HepG2 (cell line): ENCODE results near the gene FBXO24. TPM values are rescaled to one million over a fixed set of nuclear protein-coding genes. Genes with fewer than 3 reads are reported as not detected.

Experiments used
- ATAC-seq: fragments of 200-7000 bp; cut with Tn5 transposase; 3 replicates; pipeline ENCODE4 v1.9.1; 2020; ENCODE audit warnings: mild to moderate bottlenecking, moderate library complexity
- BruUV-seq: library from RNA; stranded (reverse); fragments of 400-500 nt; replicated peaks from 2 replicates; lab custom pipeline; 2021; lab: Mats Ljungman, UMichigan
- CTCF ChIA-PET: fragments of 300-600 bp; formaldehyde crosslinking; extraction: SDS; loops from one replicate; lab custom pipeline; 2021; ENCODE audit warnings: low total read pairs, inconsistent platforms, low intra/inter-chr PET ratio; lab: Yijun Ruan, JAX
- POLR2A ChIA-PET: fragments of 350-600 bp; sonication (Branson Sonifier 250); formaldehyde crosslinking; loops from one replicate; lab custom pipeline; 2020; ENCODE audit warnings: antibody characterized with exemption, inconsistent platforms; lab: Yijun Ruan, JAX
- DNase-seq: peaks from one replicate; pipeline ENCODE4 v3.0.0-alpha.2; 2015; ENCODE audit warnings: low spot score
- FAIRE-seq: peaks from 3 replicates; lab custom pipeline; 2011; peaks lifted over from hg19 to GRCh38; lab: Jason Lieb, UNC
- H2AFZ ChIP-seq: one replicate; pipeline ENCODE4 v1.6.1; 2011; ENCODE audit warnings: low read length, inconsistent platforms
- H3K27ac ChIP-seq: fragments of 300-600 bp; 3 replicates; pipeline ENCODE4 v1.8.0; 2011; ENCODE audit warnings: mixed run types, mild to moderate bottlenecking, mixed read lengths, low read length, inconsistent platforms; ENCODE audit not compliant: insufficient read depth; ENCODE audit errors: extremely low read length
- H3K27me3 ChIP-seq, 2 experiments: fragments of 200-600 bp in 1 of 2; 2 replicates in 1 of 2; 3 replicates in 1 of 2; pipeline versions ENCODE4 v1.6.0 to v1.8.0; 2011; ENCODE audit warnings: low read length in 2 of 2, mild to moderate bottlenecking in 2 of 2, moderate library complexity in 2 of 2, inconsistent platforms in 1 of 2; ENCODE audit not compliant: insufficient read depth in 2 of 2, control insufficient read depth in 1 of 2
- H3K36me3 ChIP-seq, 2 experiments: fragments of 200-600 bp in 1 of 2; replicated peaks in 1 of 2; 2 replicates in 1 of 2; 3 replicates in 1 of 2; pipeline versions ENCODE4 v1.5.1 to v1.8.0; 2011; ENCODE audit warnings: low read length in 2 of 2, inconsistent platforms in 1 of 2; ENCODE audit not compliant: insufficient read depth in 2 of 2, control insufficient read depth in 1 of 2
- H3K4me1 ChIP-seq: 2 replicates; pipeline ENCODE4 v1.5.1; 2012; ENCODE audit warnings: low read length, inconsistent platforms; ENCODE audit not compliant: insufficient read depth
- H3K4me2 ChIP-seq: 2 replicates; pipeline ENCODE4 v1.6.0; 2011; ENCODE audit warnings: low read depth, low read length, inconsistent platforms
- H3K4me3 ChIP-seq, 3 experiments: fragments of 200-600 bp in 1 of 3; sonication (generic), shearing (Covaris generic) in 1 of 3; replicated peaks in 1 of 3; 2 replicates each; pipeline ENCODE4 v1.5.1; 2011 to 2016; ENCODE audit warnings: low read length in 3 of 3, inconsistent platforms in 2 of 3, low read depth in 2 of 3, mild to moderate bottlenecking in 2 of 3, control low read depth in 1 of 3, mixed read lengths in 1 of 3; ENCODE audit not compliant: insufficient read depth in 1 of 3
- H3K79me2 ChIP-seq: one replicate; pipeline ENCODE4 v1.6.1; 2011; ENCODE audit warnings: low read length, inconsistent platforms; ENCODE audit not compliant: insufficient read depth
- H3K9ac ChIP-seq: 2 replicates; pipeline ENCODE4 v1.6.0; 2011; ENCODE audit warnings: mild to moderate bottlenecking, low read depth, low read length, inconsistent platforms; ENCODE audit not compliant: insufficient read depth
- H3K9me3 ChIP-seq: 2 replicates; pipeline ENCODE4 v1.5.1; 2012; ENCODE audit warnings: mild to moderate bottlenecking, low read length
- H4K20me1 ChIP-seq: 2 replicates; pipeline ENCODE4 v1.6.0; 2011; ENCODE audit warnings: inconsistent platforms, mild to moderate bottlenecking, low read length, moderate library complexity; ENCODE audit not compliant: insufficient read depth
- AGO1 ChIP-seq: fragments of 200-400 bp; formaldehyde crosslinking; IDR thresholded peaks from 2 replicates; pipeline ENCODE4 v1.6.1; 2017; ENCODE audit warnings: mild to moderate bottlenecking, low read depth, low read length, moderate library complexity; ENCODE audit not compliant: poor library complexity, severe bottlenecking
- AGO2 ChIP-seq: fragments of 200-400 bp; formaldehyde crosslinking; optimal IDR thresholded peaks from 2 replicates; pipeline ENCODE3; 2017; ENCODE audit warnings: mild to moderate bottlenecking, low read depth, low read length, moderate library complexity
- AKAP8 ChIP-seq: sonication (generic); formaldehyde crosslinking; IDR thresholded peaks from 2 replicates; pipeline ENCODE4 v1.5.1; 2020; ENCODE audit warnings: mild to moderate bottlenecking, missing genetic modification reagents
- BHLHE40 ChIP-seq: IDR thresholded peaks from 2 replicates; pipeline ENCODE4 v1.6.1; 2011; ENCODE audit warnings: low read length, improper control_type of control experiment
- FIP1L1 ChIP-seq: fragments of 200-400 bp; formaldehyde crosslinking; IDR thresholded peaks from 2 replicates; pipeline ENCODE4 v1.6.1; 2018; ENCODE audit warnings: low read depth, mild to moderate bottlenecking, low read length, moderate library complexity, borderline replicate concordance; ENCODE audit not compliant: insufficient read depth
- FLYWCH1 ChIP-seq: sonication (generic); formaldehyde crosslinking; IDR thresholded peaks from 2 replicates; pipeline ENCODE4 v1.8.1; 2023; ENCODE audit warnings: mild to moderate bottlenecking, missing genetic modification reagents
- HNRNPLL ChIP-seq: fragments of 200-400 bp; formaldehyde crosslinking; IDR thresholded peaks from 2 replicates; pipeline ENCODE4 v1.6.1; 2017; ENCODE audit warnings: mild to moderate bottlenecking, low read depth, low read length; ENCODE audit not compliant: poor library complexity, severe bottlenecking
- MTA1 ChIP-seq: sonication (generic); formaldehyde crosslinking; IDR thresholded peaks from 2 replicates; pipeline ENCODE4 v1.4.0; 2020; ENCODE audit warnings: missing genetic modification reagents, mild to moderate bottlenecking, borderline replicate concordance
- NFATC3 ChIP-seq: sonication (generic); formaldehyde crosslinking; IDR thresholded peaks from 2 replicates; pipeline ENCODE4 v1.5.1; 2020; ENCODE audit warnings: mild to moderate bottlenecking, missing genetic modification reagents
- NPAS2 ChIP-seq: sonication (generic); formaldehyde crosslinking; IDR thresholded peaks from 2 replicates; pipeline ENCODE4 v1.8.0; 2022; ENCODE audit warnings: mild to moderate bottlenecking, missing genetic modification reagents, borderline replicate concordance
- NR2C2 ChIP-seq: sonication (generic); formaldehyde crosslinking; IDR thresholded peaks from 2 replicates; pipeline ENCODE4 v1.4.0; 2020; ENCODE audit warnings: missing genetic modification reagents, mild to moderate bottlenecking, moderate library complexity, borderline replicate concordance
- NR2F1 ChIP-seq, 2 experiments: fragments of 450-650 bp in 1 of 2; formaldehyde crosslinking in 1 of 2; IDR thresholded peaks; 2 replicates each; pipeline versions ENCODE4 v1.5.0 to v1.6.1; 2016 to 2020; ENCODE audit warnings: mild to moderate bottlenecking in 1 of 2, missing compliant biosample characterization in 1 of 2, missing genetic modification reagents in 1 of 2, moderate library complexity in 1 of 2
- POLR2A ChIP-seq, 2 experiments: IDR thresholded peaks; 2 replicates each; pipeline ENCODE4 v1.6.1; 2011; ENCODE audit warnings: low read depth in 2 of 2, low read length in 2 of 2, mild to moderate bottlenecking in 1 of 2, moderate library complexity in 1 of 2; ENCODE audit not compliant: insufficient read depth in 1 of 2
- POLR2AphosphoS2 ChIP-seq: IDR thresholded peaks from 2 replicates; pipeline ENCODE4 v1.6.1; 2011; ENCODE audit warnings: low read depth, low read length, improper control_type of control experiment
- POLR2G ChIP-seq: fragments of 200-400 bp; formaldehyde crosslinking; IDR thresholded peaks from 2 replicates; pipeline ENCODE4 v1.6.1; 2018; ENCODE audit warnings: mild to moderate bottlenecking, low read depth, low read length, moderate library complexity
- RAD21 ChIP-seq: fragments of 450-650 bp; formaldehyde crosslinking; IDR thresholded peaks from 2 replicates; pipeline ENCODE4 v1.5.0; 2020; ENCODE audit warnings: mild to moderate bottlenecking
- RBFOX2 ChIP-seq: fragments of 200-400 bp; formaldehyde crosslinking; IDR thresholded peaks from 2 replicates; pipeline ENCODE4 v1.6.1; 2017; ENCODE audit warnings: low read depth, mild to moderate bottlenecking, low read length
- RFXANK ChIP-seq: IDR thresholded peaks from 2 replicates; pipeline ENCODE4 v1.6.1; 2016
- SOX13 ChIP-seq, 3 experiments: fragments of 450-650 bp in 1 of 3; sonication (generic) in 1 of 3; formaldehyde crosslinking in 1 of 3; IDR thresholded peaks in 2 of 3; conservative IDR thresholded peaks in 1 of 3; 2 replicates each; pipeline versions ENCODE4 v1.5.0 to v1.6.1; 2016 to 2020; ENCODE audit warnings: antibody characterized with exemption in 1 of 3, mild to moderate bottlenecking in 1 of 3, missing compliant biosample characterization in 1 of 3, missing genetic modification reagents in 1 of 3, moderate library complexity in 1 of 3
- TAF15 ChIP-seq: fragments of 200-400 bp; formaldehyde crosslinking; IDR thresholded peaks from one replicate; pipeline ENCODE4 v1.6.1; 2018; ENCODE audit warnings: mild to moderate bottlenecking, low read depth, low read length; ENCODE audit not compliant: poor library complexity, severe bottlenecking
- TSC22D2 ChIP-seq: sonication (generic); formaldehyde crosslinking; IDR thresholded peaks from 2 replicates; pipeline ENCODE4 v1.5.1; 2020; ENCODE audit warnings: missing genetic modification reagents, mild to moderate bottlenecking, borderline replicate concordance
- ZBTB38 ChIP-seq: sonication (generic); formaldehyde crosslinking; IDR thresholded peaks from 2 replicates; pipeline ENCODE4 v1.5.1; 2020; ENCODE audit warnings: mild to moderate bottlenecking, missing genetic modification reagents
- ZFP90 ChIP-seq: sonication (generic); formaldehyde crosslinking; IDR thresholded peaks from 2 replicates; pipeline ENCODE4 v1.8.0; 2022; ENCODE audit warnings: missing genetic modification reagents, mild to moderate bottlenecking, inconsistent platforms, borderline replicate concordance
- ZNF253 ChIP-seq: sonication (generic); formaldehyde crosslinking; IDR thresholded peaks from 2 replicates; pipeline ENCODE4 v1.8.0; 2022; ENCODE audit warnings: mild to moderate bottlenecking, missing genetic modification reagents, borderline replicate concordance
- ZNF629 ChIP-seq: sonication (generic); formaldehyde crosslinking; conservative IDR thresholded peaks from 2 replicates; pipeline ENCODE4 v1.5.0; 2020; ENCODE audit warnings: missing genetic modification reagents
- ZNF660 ChIP-seq: sonication (generic); formaldehyde crosslinking; IDR thresholded peaks from 2 replicates; pipeline ENCODE4 v1.5.1; 2020; ENCODE audit warnings: mild to moderate bottlenecking, low read depth, missing genetic modification reagents, borderline replicate concordance
- ZNF749 ChIP-seq: sonication (generic); formaldehyde crosslinking; IDR thresholded peaks from 2 replicates; pipeline ENCODE4 v1.8.0; 2022; ENCODE audit warnings: mild to moderate bottlenecking, missing genetic modification reagents, moderate library complexity, borderline replicate concordance
- ZSCAN25 ChIP-seq: sonication (generic); formaldehyde crosslinking; IDR thresholded peaks from 2 replicates; pipeline ENCODE4 v1.8.0; 2022; ENCODE audit warnings: mild to moderate bottlenecking, missing genetic modification reagents
- WGBS: methylation state at CpG from one replicate; pipeline ENCODE4 v1.1.6; 2017; ENCODE audit warnings: low lambda C conversion rate; 5-methylcytosine and 5-hydroxymethylcytosine counted together
- in situ Hi-C: cut with HindIII; loops from 2 replicates; pipeline ENCODE4 v1.10.0; 2017; ENCODE audit warnings: low pct_unique_long_range_greater_than_20kb; ENCODE audit not compliant: extremely low pct_ligation_motif_present
- intact Hi-C: fragments of 100-400 bp; cut with micrococcal nuclease; formaldehyde crosslinking; loops from one replicate; pipeline ENCODE4 v1.10.0; 2022; ENCODE audit not compliant: unreplicated experiment
- polyA plus RNA-seq, 8 experiments: library from polyadenylated mRNA; depleted of rRNA in 3 of 8; stranded (reverse) in 7 of 8; unstranded in 1 of 8; fragments of >200 nt; fragmentation: Illumina TruSeq in 4 of 8; extraction: Trizol in 4 of 8; gene quantifications; 2 replicates each; pipeline versions ENCODE4 v1.2.1 to v1.2.3, GENCODE V29; 2011 to 2016; ENCODE audit warnings: low read depth in 4 of 8, missing spikeins in 1 of 8, mixed read lengths in 1 of 8; ENCODE audit not compliant: insufficient read depth in 1 of 8
- total RNA-seq, 5 experiments: library from RNA; depleted of rRNA; stranded (reverse); fragments of >200 nt; fragmentation: Illumina TruSeq; extraction: Trizol; gene quantifications; 2 replicates each; pipeline ENCODE4 v1.2.3, GENCODE V29; 2016; ENCODE audit warnings: low read depth in 1 of 5

Gene FBXO24
- total and polyA plus RNA-seq, 2 of the 13 experiments (the other 11 are each of a cell fraction or from before 2014, with no cell fraction given), result 0.20 to 0.55 TPM

- no peaks in the 10 kb centered on the region for H3K27me3 ChIP-seq
- DNase-seq, result no peak
Measured at GRCh38 chr7:100575206-100575631, 10.9 kb upstream of the FBXO24 start.

More at GRCh38 chr7:100575206-100575631, 10.9 kb upstream of the FBXO24 start:
- peaks cover 30% of the 10 kb centered on the region for H3K4me1 ChIP-seq
- BruUV-seq, result no TSS peak
- H4K20me1 ChIP-seq, result no peaks in the 10 kb centered on the region
- peaks cover 7 to 15% of the 10 kb centered on the region in 2 experiments; a peak in 1 of 5 replicates for H3K36me3 ChIP-seq
- FAIRE-seq (no peak), ATAC-seq (no peak)
- ChIA-PET POLR2A (no interaction called here), CTCF (no interaction called here)
- no peak for TF ChIP-seq NPAS2 (CRISPR knock-in tag)
- TF ChIP-seq TSC22D2 (CRISPR knock-in tag), result no peak
- no peak for TF ChIP-seq TAF15
- TF ChIP-seq NR2F1 (CRISPR knock-in tag; IDR thresholded peaks at IDR 0.05), result no peak
- peak; percentile 3; the same call in 1 of the 2 replicates for TF ChIP-seq RAD21 (CRISPR knock-in tag)
- TF ChIP-seq POLR2G, result 0 out of 2 replicates have a peak, but pooled peaks have one; percentile 5
- TF ChIP-seq POLR2A (IDR thresholded peaks at IDR 0.05; ENCODE audit: insufficient read depth in 1 of 2, low read depth in 2 of 2, low read length in 2 of 2), result peak in 1 of 2 experiments; percentile 14; a peak in 1 of 4 replicates
- TF ChIP-seq ZNF749, result no peak
- 0 out of 2 replicates have a peak, but pooled peaks have one; percentile 18 for TF ChIP-seq ZSCAN25
- peak; percentile 77 for TF ChIP-seq BHLHE40
- no peak for TF ChIP-seq NR2C2 (CRISPR knock-in tag)
- no peak for TF ChIP-seq ZNF629 (CRISPR knock-in tag)
- TF ChIP-seq MTA1 (CRISPR knock-in tag), result no peak
- peak; percentile 90 for TF ChIP-seq AGO2
- peak; percentile 18 for TF ChIP-seq HNRNPLL
- no peak for TF ChIP-seq ZFP90
- TF ChIP-seq FIP1L1, result peak; percentile 54; the same call in 1 of the 2 replicates
- TF ChIP-seq NFATC3, result no peak
- TF ChIP-seq RBFOX2, result peak; percentile 58
- TF ChIP-seq POLR2AphosphoS2, result peak; percentile 88
- TF ChIP-seq ZNF253 (CRISPR knock-in tag), result no peak
- no peak for TF ChIP-seq ZNF660
- no peak for TF ChIP-seq ZBTB38 (CRISPR knock-in tag)
- peak; percentile 73; the same call in 1 of the 2 replicates for TF ChIP-seq AKAP8
- no peak for TF ChIP-seq SOX13 (IDR thresholded peaks at IDR 0.05)
- TF ChIP-seq SOX13 (CRISPR knock-in tag; conservative IDR thresholded peaks at IDR 0.05 in 1 of 2, IDR thresholded peaks at IDR 0.05 in 1 of 2), result 0 out of 4 replicates have a peak, but pooled peaks of 1 of the 2 experiments have one; percentile 49
- TF ChIP-seq RFXANK (CRISPR knock-in tag), result no peak
- peak; percentile 79 for TF ChIP-seq AGO1
- TF ChIP-seq FLYWCH1 (CRISPR knock-in tag), result no peak
- no peak overlapping the region for H3K9ac ChIP-seq
- H3K79me2 ChIP-seq, result no peaks in the 10 kb centered on the region
- H3K4me2 ChIP-seq, result no peak overlapping the region
- in situ Hi-C loops (no loop called here), intact Hi-C loops (no loop called here)
- WGBS, result 94% methylated on average over 13 of the region's 14 CpGs
- H2AFZ ChIP-seq, result no peak overlapping the region
- H3K4me3 ChIP-seq, result no peak overlapping the region
- H3K27ac ChIP-seq, result no peak overlapping the region
- no peaks in the 10 kb centered on the region for H3K9me3 ChIP-seq
